CD14-positive monocyte (primary cell): ENCODE results near the gene CTXN1. TPM values are rescaled to one million over a fixed set of nuclear protein-coding genes. Genes with fewer than 3 reads are reported as not detected.
"Not testable (repeated sequence)": the region's sequence is repeated elsewhere in the genome, so short reads cannot be mapped to it uniquely, and the experiment has no call there.

ENCODE experiments used
- DNase-seq, 3 donors: peaks; one replicate each; pipeline ENCODE4 v3.0.0-alpha.2; 2011 to 2022
- H2AFZ ChIP-seq: 2 replicates; pipeline ENCODE4 v1.6.0; 2012; ENCODE audit warnings: mild to moderate bottlenecking, low read depth, low read length, inconsistent platforms; ENCODE audit not compliant: insufficient read depth, poor library complexity, severe bottlenecking
- H3K27ac ChIP-seq, 2 donors: 1 replicate in 1 of 2; 2 replicates in 1 of 2; pipeline ENCODE4 v1.5.1; 2012 to 2013; ENCODE audit warnings: low read length in 2 of 2, control low read depth in 1 of 2, inconsistent platforms in 1 of 2, low read depth in 1 of 2, mild to moderate bottlenecking in 1 of 2
- H3K27me3 ChIP-seq, 2 donors: one replicate each; pipeline versions ENCODE4 v1.6.0 to v1.6.1; 2011 to 2013; ENCODE audit warnings: low read length in 2 of 2; ENCODE audit not compliant: control insufficient read depth in 2 of 2, insufficient read depth in 2 of 2
- H3K36me3 ChIP-seq, 2 donors: replicated peaks in 1 of 2; 1 replicate in 1 of 2; 2 replicates in 1 of 2; pipeline versions ENCODE4 v1.5.1 to v1.6.1; 2012 to 2013; ENCODE audit warnings: low read length in 2 of 2, control low read depth in 1 of 2, inconsistent platforms in 1 of 2, mild to moderate bottlenecking in 1 of 2; ENCODE audit not compliant: insufficient read depth in 2 of 2, control insufficient read depth in 1 of 2
- H3K4me1 ChIP-seq, 2 donors: 1 replicate in 1 of 2; 2 replicates in 1 of 2; pipeline versions ENCODE4 v1.5.1 to v1.6.1; 2012 to 2013; ENCODE audit warnings: low read length in 2 of 2, control low read depth in 1 of 2, inconsistent platforms in 1 of 2, mild to moderate bottlenecking in 1 of 2, moderate library complexity in 1 of 2; ENCODE audit not compliant: insufficient read depth in 2 of 2, control insufficient read depth in 1 of 2
- H3K4me2 ChIP-seq: replicated peaks from 2 replicates; pipeline ENCODE3; 2012; ENCODE audit warnings: low read length, moderate library complexity, mild to moderate bottlenecking; ENCODE audit not compliant: poor library complexity, severe bottlenecking; ENCODE audit errors: extremely low read depth
- H3K4me3 ChIP-seq, 3 experiments: fragments of 200-600 bp in 1 of 3; sonication (generic) in 1 of 3; replicated peaks in 1 of 3; 1 replicate in 2 of 3; 2 replicates in 1 of 3; pipeline ENCODE4 v1.5.1; 2011 to 2013; ENCODE audit warnings: low read length in 3 of 3, mild to moderate bottlenecking in 3 of 3, control low read depth in 2 of 3, low read depth in 2 of 3, inconsistent platforms in 1 of 3, moderate library complexity in 1 of 3
- H3K79me2 ChIP-seq: 2 replicates; pipeline ENCODE4 v1.6.0; 2012; ENCODE audit warnings: mild to moderate bottlenecking, control low read depth, inconsistent platforms, low read length, moderate library complexity; ENCODE audit not compliant: insufficient read depth
- H3K9ac ChIP-seq: 2 replicates; pipeline ENCODE4 v1.6.0; 2017; ENCODE audit warnings: low read length, mild to moderate bottlenecking; ENCODE audit not compliant: insufficient read depth, poor library complexity, severe bottlenecking
- H3K9me3 ChIP-seq, 2 donors: replicated peaks in 1 of 2; 1 replicate in 1 of 2; 2 replicates in 1 of 2; pipeline versions ENCODE4 v1.5.1 to v1.6.1; 2012 to 2013; ENCODE audit warnings: low read length in 2 of 2, control low read depth in 1 of 2; ENCODE audit not compliant: control insufficient read depth in 1 of 2, insufficient read depth in 1 of 2
- H4K20me1 ChIP-seq: 2 replicates; pipeline ENCODE4 v1.6.0; 2012; ENCODE audit warnings: mild to moderate bottlenecking, low read length, control low read depth, moderate library complexity; ENCODE audit not compliant: insufficient read depth
- H3K27ac Mint-ChIP-seq, 7 donors: one replicate each; pipeline ENCODE4 v1.8.0; 2020; ENCODE audit warnings: mild to moderate bottlenecking in 7 of 7, mixed read lengths in 7 of 7, moderate library complexity in 6 of 7, inconsistent platforms in 2 of 7
- H3K27me3 Mint-ChIP-seq, 3 donors: one replicate each; pipeline ENCODE4 v1.8.0; 2021 to 2022; ENCODE audit warnings: low read depth in 3 of 3, mild to moderate bottlenecking in 3 of 3, mixed read lengths in 3 of 3, moderate library complexity in 3 of 3, inconsistent platforms in 1 of 3
- H3K36me3 Mint-ChIP-seq, 2 donors: one replicate each; pipeline ENCODE4 v1.8.0; 2020; ENCODE audit warnings: mixed read lengths in 2 of 2, inconsistent platforms in 1 of 2, mild to moderate bottlenecking in 1 of 2
- H3K4me1 Mint-ChIP-seq: one replicate; pipeline ENCODE4 v1.8.0; 2020; ENCODE audit warnings: mild to moderate bottlenecking, mixed read lengths
- H3K4me3 Mint-ChIP-seq, 2 donors: one replicate each; pipeline ENCODE4 v1.8.0; 2020; ENCODE audit warnings: mild to moderate bottlenecking in 2 of 2, mixed read lengths in 2 of 2, moderate library complexity in 1 of 2
- H3K9me3 Mint-ChIP-seq, 7 donors: one replicate each; pipeline ENCODE4 v1.8.0; 2020 to 2022; ENCODE audit warnings: mixed read lengths in 7 of 7, mild to moderate bottlenecking in 6 of 7, moderate library complexity in 6 of 7, inconsistent platforms in 2 of 7
- CTCF ChIP-seq: fragments of 200-600 bp; IDR thresholded peaks from one replicate; pipeline ENCODE4 v1.8.0; 2022; ENCODE audit warnings: antibody characterized with exemption, mild to moderate bottlenecking
- WGBS: methylation state at CpG from one replicate; pipeline ENCODE4 v1.1.5; 2013; ENCODE audit warnings: missing lambda C conversion rate; ENCODE audit not compliant: insufficient coverage; 5-methylcytosine and 5-hydroxymethylcytosine counted together
- intact Hi-C, 2 donors: fragments of 100-400 bp; cut with micrococcal nuclease; formaldehyde crosslinking; loops; one replicate each; pipeline versions ENCODE4 v1.15.0 to v1.15.1; 2023
- polyA plus RNA-seq, 3 donors: library from polyadenylated mRNA; depleted of rRNA in 1 of 3; unstranded in 2 of 3; stranded (reverse) in 1 of 3; fragments of 300-500 nt in 2 of 3; fragments of >200 nt in 1 of 3; fragmentation: Illumina TruSeq in 2 of 3; gene quantifications; 1 replicate in 2 of 3; 2 replicates in 1 of 3; pipeline ENCODE4 v1.2.3, GENCODE V29; 2012 to 2021

The CTXN1 gene
- polyA plus RNA-seq, 3 donors, result not detected

GRCh38 chr19:7895565-7895964 is 30.4 kb downstream of the CTXN1 start:
- Histone ChIP-seq H4K20me1 (no peaks in the 10 kb centered on the region), H3K9me3 (no peaks in the 10 kb centered on the region), H3K4me1 (no peaks in the 10 kb centered on the region), H3K27me3 (peaks cover 0 to 8% of the 10 kb centered on the region in 2 donors), H3K79me2 (no peaks in the 10 kb centered on the region), H3K9ac (no peak overlapping the region), H3K4me3 (no peak overlapping the region), H3K36me3 (no peaks in the 10 kb centered on the region), H3K27ac (no peak overlapping the region), H3K4me2 (no peak overlapping the region), H2AFZ (no peak overlapping the region)
- no peak for DNase-seq
- no peaks in the 10 kb centered on the region for H3K36me3 Mint-ChIP-seq
- no peaks in the 10 kb centered on the region for H3K9me3 Mint-ChIP-seq
- TF ChIP-seq CTCF, result no peak
- intact Hi-C loops, result no loop called here
- H3K27ac Mint-ChIP-seq, result no peak overlapping the region
- 88% methylated on average over 12 of the region's 13 CpGs for WGBS
- peaks cover 24 to 35% (median 25%) of the 10 kb centered on the region in 3 donors for H3K27me3 Mint-ChIP-seq
- peaks cover 3% of the 10 kb centered on the region for H3K4me1 Mint-ChIP-seq
- no peak overlapping the region for H3K4me3 Mint-ChIP-seq

DNA sequence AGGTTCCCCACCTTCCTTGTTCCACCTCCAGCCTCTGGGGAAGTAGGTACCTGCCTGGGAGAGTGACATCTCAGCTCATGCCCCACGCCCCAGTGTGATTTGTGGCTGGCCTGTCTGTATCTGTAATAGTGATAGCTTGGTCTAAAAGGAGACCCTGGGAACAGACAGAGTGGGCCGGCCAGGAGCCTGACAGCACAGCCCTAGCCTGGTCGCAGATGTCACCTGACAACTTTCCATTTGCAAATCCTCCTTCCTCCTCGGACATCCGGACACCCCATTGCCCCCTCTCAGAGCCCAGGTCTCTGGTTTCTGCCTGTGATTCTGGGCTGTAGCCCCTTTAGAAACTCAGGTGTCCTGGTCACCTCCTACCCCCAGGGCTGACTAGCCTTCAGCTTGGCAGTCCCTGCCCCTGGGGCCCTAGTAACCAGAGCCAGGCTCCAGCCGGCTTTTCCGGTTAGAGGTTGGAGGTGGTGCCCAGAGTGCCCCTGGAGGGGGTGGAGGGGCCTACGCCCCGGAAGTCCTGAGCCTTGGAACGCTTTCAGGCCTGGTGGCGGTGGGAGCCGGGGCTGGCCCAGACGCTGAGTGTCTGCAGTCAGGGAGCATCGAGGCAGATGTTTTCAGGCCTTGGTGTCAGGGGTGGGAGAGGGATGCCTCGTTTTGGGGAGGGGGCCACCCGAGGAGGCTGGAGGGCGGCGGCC is 31.2 kb downstream of the CTXN1 start:
- Mint-ChIP-seq H3K4me1 (peaks cover 3% of the 10 kb centered on the region), H3K27ac (no peak overlapping the region), H3K9me3 (no peaks in the 10 kb centered on the region), H3K36me3 (no peaks in the 10 kb centered on the region), H3K27me3 (peaks cover 25 to 43% (median 30%) of the 10 kb centered on the region in 3 donors), H3K4me3 (no peak overlapping the region)
- WGBS, result 71% methylated on average over 15 of the region's 18 CpGs
- Histone ChIP-seq H3K4me1 (no peaks in the 10 kb centered on the region), H3K36me3 (no peaks in the 10 kb centered on the region), H3K9ac (no peak overlapping the region), H3K4me2 (no peak overlapping the region), H3K9me3 (no peaks in the 10 kb centered on the region), H2AFZ (no peak overlapping the region), H3K79me2 (no peaks in the 10 kb centered on the region), H3K27ac (no peak overlapping the region), H4K20me1 (no peaks in the 10 kb centered on the region), H3K4me3 (no peak overlapping the region), H3K27me3 (peaks cover 0 to 8% of the 10 kb centered on the region in 2 donors)
- intact Hi-C loops, result no loop called here
- no peak for TF ChIP-seq CTCF
- no peak for DNase-seq

DNA sequence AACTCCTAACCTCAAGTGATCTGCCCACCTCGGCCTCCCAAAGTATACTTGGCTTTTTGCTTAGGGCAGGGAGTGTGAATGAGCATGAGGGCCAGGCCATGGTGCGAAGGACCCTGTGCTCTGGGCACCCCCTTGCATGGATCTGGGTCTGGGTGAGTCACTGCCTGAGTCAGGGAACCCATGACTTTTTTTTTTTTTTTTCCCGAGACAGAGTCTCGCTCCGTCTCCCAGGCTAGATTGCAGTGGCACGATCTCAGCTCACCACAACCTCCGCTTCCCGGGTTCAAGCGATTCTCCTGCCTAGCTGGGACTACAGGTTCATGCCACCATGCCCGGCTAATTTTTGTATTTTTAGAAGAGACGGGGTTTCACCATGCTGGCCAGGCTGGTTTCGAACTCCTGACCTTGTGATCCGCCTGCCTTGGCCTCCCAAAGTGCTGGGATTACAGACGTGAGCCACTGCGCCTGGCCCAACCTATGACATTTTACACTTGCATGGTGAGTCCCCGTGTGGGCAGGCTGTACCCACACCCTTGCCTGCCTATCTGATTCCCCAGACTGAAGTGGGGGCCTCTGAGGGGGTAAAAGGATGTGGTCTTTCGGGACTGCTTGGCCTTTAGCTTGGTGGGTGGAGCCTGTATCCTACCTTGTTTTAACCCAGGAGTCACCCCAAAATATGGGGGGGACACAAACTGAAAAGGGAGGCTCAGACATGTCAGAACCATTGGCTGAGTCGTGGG is 32.4 kb downstream of the CTXN1 start:
- H3K27ac Mint-ChIP-seq, H3K4me1 Mint-ChIP-seq, H3K27ac ChIP-seq, H3K9me3 ChIP-seq, intact Hi-C loops, H3K79me2 ChIP-seq, H3K36me3 ChIP-seq, H3K36me3 Mint-ChIP-seq, H3K4me3 Mint-ChIP-seq, H3K9me3 Mint-ChIP-seq, H2AFZ ChIP-seq, H3K9ac ChIP-seq, H4K20me1 ChIP-seq, H3K4me2 ChIP-seq, H3K4me3 ChIP-seq, H3K4me1 ChIP-seq: not testable (repeated sequence)
- 84% methylated on average over 14 of the region's 18 CpGs for WGBS
- peaks cover 37 to 55% (median 42%) of the 10 kb centered on the region in 3 donors for H3K27me3 Mint-ChIP-seq
- peak in 1 of 3 donors; percentile 48 for DNase-seq
- peaks cover 4 to 20% of the 10 kb centered on the region in 2 donors for H3K27me3 ChIP-seq
